T-helper 1 cell treated with Interleukin-12 subunit alpha and Interleukin-12 subunit beta and Interleukin-4 antibody, amounts not matched to agents 30 μg/mL and 1 μg/mL, for 36 hours (primary cell): ENCODE data around the gene MAS1L.

Experiments
- H3K27ac Mint-ChIP-seq: one replicate; pipeline ENCODE4 v1.8.0; 2021; ENCODE audit warnings: mild to moderate bottlenecking, mixed read lengths
- H3K27me3 Mint-ChIP-seq: one replicate; pipeline ENCODE4 v1.8.0; 2021; ENCODE audit warnings: low read depth, mixed read lengths
- H3K36me3 Mint-ChIP-seq: one replicate; pipeline ENCODE4 v1.8.0; 2021; ENCODE audit warnings: low read depth, mixed read lengths
- H3K4me1 Mint-ChIP-seq: one replicate; pipeline ENCODE4 v1.8.0; 2021; ENCODE audit warnings: low read depth, mixed read lengths
- H3K4me3 Mint-ChIP-seq: one replicate; pipeline ENCODE4 v1.8.0; 2021; ENCODE audit warnings: mild to moderate bottlenecking, moderate library complexity, mixed read lengths
- H3K9me3 Mint-ChIP-seq: one replicate; pipeline ENCODE4 v1.8.0; 2021; ENCODE audit warnings: mixed read lengths

MAS1L gene

GRCh38 chr6:29487660-29488059 is at the start of gene MAS1L:
MAS1L (minus strand) TSS chr6:29487956; CDS start chr6:29487902, 54 bp downstream.
- H3K4me3 Mint-ChIP-seq = no peak within 1 kb of the TSS
- no peaks in the 10 kb centered on the region for H3K9me3 Mint-ChIP-seq
- H3K27ac Mint-ChIP-seq = no peak within 1 kb of the TSS
- no peaks in the 10 kb centered on the region for H3K36me3 Mint-ChIP-seq
- no peaks in the 10 kb centered on the region for H3K4me1 Mint-ChIP-seq
- H3K27me3 Mint-ChIP-seq = peaks cover 6% of the 10 kb centered on the region

- Mint-ChIP-seq H3K9me3 (no peaks in the 10 kb centered on the region), H3K27me3 (no peaks in the 10 kb centered on the region), H3K4me3 (no peak overlapping the region), H3K27ac (no peak overlapping the region), H3K36me3 (no peaks in the 10 kb centered on the region), H3K4me1 (no peaks in the 10 kb centered on the region)
Measured at GRCh38 chr6:29532320-29532951, 44.7 kb upstream of the MAS1L start.

GRCh38 chr6:29531668-29532067 is 43.9 kb upstream of the MAS1L start:
- Mint-ChIP-seq H3K36me3 (no peaks in the 10 kb centered on the region), H3K4me3 (no peak overlapping the region), H3K27me3 (no peaks in the 10 kb centered on the region), H3K9me3 (no peaks in the 10 kb centered on the region), H3K4me1 (no peaks in the 10 kb centered on the region), H3K27ac (no peak overlapping the region)

GRCh38 chr6:29530671-29531310 is 43.0 kb upstream of the MAS1L start:
- no peaks in the 10 kb centered on the region for H3K9me3 Mint-ChIP-seq
- H3K4me1 Mint-ChIP-seq = no peaks in the 10 kb centered on the region
- H3K36me3 Mint-ChIP-seq = no peaks in the 10 kb centered on the region
- no peak overlapping the region for H3K27ac Mint-ChIP-seq
- no peak overlapping the region for H3K4me3 Mint-ChIP-seq
- peaks cover 7% of the 10 kb centered on the region for H3K27me3 Mint-ChIP-seq

GRCh38 chr6:29529956-29530355 is 42.2 kb upstream of the MAS1L start:
- Mint-ChIP-seq H3K4me1 (no peaks in the 10 kb centered on the region), H3K4me3 (no peak overlapping the region), H3K27ac (no peak overlapping the region), H3K36me3 (no peaks in the 10 kb centered on the region), H3K9me3 (no peaks in the 10 kb centered on the region), H3K27me3 (peaks cover 15% of the 10 kb centered on the region)

- H3K27ac Mint-ChIP-seq = no peak overlapping the region
- no peaks in the 10 kb centered on the region for H3K4me1 Mint-ChIP-seq
- H3K4me3 Mint-ChIP-seq = no peak overlapping the region
- no peaks in the 10 kb centered on the region for H3K36me3 Mint-ChIP-seq
- no peaks in the 10 kb centered on the region for H3K9me3 Mint-ChIP-seq
- peaks cover 23% of the 10 kb centered on the region for H3K27me3 Mint-ChIP-seq
Measured at GRCh38 chr6:29528988-29529560, 41.3 kb upstream of the MAS1L start.

GRCh38 chr6:29528300-29528931 is 40.7 kb upstream of the MAS1L start:
- Mint-ChIP-seq H3K9me3 (no peaks in the 10 kb centered on the region), H3K4me3 (no peak overlapping the region), H3K27me3 (peaks cover 25% of the 10 kb centered on the region)

GRCh38 chr6:29527564-29527963 is 39.8 kb upstream of the MAS1L start:
- H3K36me3 Mint-ChIP-seq = no peaks in the 10 kb centered on the region
- H3K27me3 Mint-ChIP-seq = peaks cover 33% of the 10 kb centered on the region
- peaks cover 4% of the 10 kb centered on the region for H3K9me3 Mint-ChIP-seq
- H3K4me1 Mint-ChIP-seq = no peaks in the 10 kb centered on the region
- no peak overlapping the region for H3K4me3 Mint-ChIP-seq
- no peak overlapping the region for H3K27ac Mint-ChIP-seq

More at GRCh38 chr6:29528300-29528931, 40.7 kb upstream of the MAS1L start:
- no peak overlapping the region for H3K27ac Mint-ChIP-seq
- H3K36me3 Mint-ChIP-seq = no peaks in the 10 kb centered on the region
- no peaks in the 10 kb centered on the region for H3K4me1 Mint-ChIP-seq

GRCh38 chr6:29527126-29527525 is 39.4 kb upstream of the MAS1L start:
- Mint-ChIP-seq H3K27me3 (peaks cover 33% of the 10 kb centered on the region), H3K4me3 (no peak overlapping the region), H3K36me3 (no peaks in the 10 kb centered on the region), H3K4me1 (no peaks in the 10 kb centered on the region), H3K9me3 (peaks cover 4% of the 10 kb centered on the region), H3K27ac (no peak overlapping the region)

- no peak overlapping the region for H3K4me3 Mint-ChIP-seq
- H3K9me3 Mint-ChIP-seq = peaks cover 4% of the 10 kb centered on the region
- peaks cover 37% of the 10 kb centered on the region for H3K27me3 Mint-ChIP-seq
- no peaks in the 10 kb centered on the region for H3K36me3 Mint-ChIP-seq
- H3K27ac Mint-ChIP-seq = no peak overlapping the region
- no peaks in the 10 kb centered on the region for H3K4me1 Mint-ChIP-seq
Measured at GRCh38 chr6:29525311-29525639, 37.5 kb upstream of the MAS1L start.

GRCh38 chr6:29524444-29525310 is 36.9 kb upstream of the MAS1L start:
- no peaks in the 10 kb centered on the region for H3K36me3 Mint-ChIP-seq
- H3K4me3 Mint-ChIP-seq = no peak overlapping the region
- H3K9me3 Mint-ChIP-seq = peaks cover 4% of the 10 kb centered on the region
- H3K4me1 Mint-ChIP-seq = no peaks in the 10 kb centered on the region
- H3K27me3 Mint-ChIP-seq = peaks cover 37% of the 10 kb centered on the region
- no peak overlapping the region for H3K27ac Mint-ChIP-seq

- H3K4me3 Mint-ChIP-seq = no peak overlapping the region
- H3K27me3 Mint-ChIP-seq = peaks cover 37% of the 10 kb centered on the region
- H3K9me3 Mint-ChIP-seq = peaks cover 4% of the 10 kb centered on the region
- H3K36me3 Mint-ChIP-seq = no peaks in the 10 kb centered on the region
- no peak overlapping the region for H3K27ac Mint-ChIP-seq
- H3K4me1 Mint-ChIP-seq = no peaks in the 10 kb centered on the region
Measured at GRCh38 chr6:29524044-29524443, 36.3 kb upstream of the MAS1L start.

- H3K4me3 Mint-ChIP-seq = no peak overlapping the region
- no peaks in the 10 kb centered on the region for H3K4me1 Mint-ChIP-seq
- no peaks in the 10 kb centered on the region for H3K36me3 Mint-ChIP-seq
- H3K27ac Mint-ChIP-seq = no peak overlapping the region
- peaks cover 4% of the 10 kb centered on the region for H3K9me3 Mint-ChIP-seq
- peaks cover 37% of the 10 kb centered on the region for H3K27me3 Mint-ChIP-seq
Measured at GRCh38 chr6:29522227-29522626, 34.5 kb upstream of the MAS1L start.

GRCh38 chr6:29521006-29521680 is 33.4 kb upstream of the MAS1L start:
- Mint-ChIP-seq H3K4me3 (no peak overlapping the region), H3K4me1 (peaks cover 4% of the 10 kb centered on the region), H3K27ac (no peak overlapping the region), H3K9me3 (peaks cover 4% of the 10 kb centered on the region), H3K27me3 (peaks cover 37% of the 10 kb centered on the region), H3K36me3 (no peaks in the 10 kb centered on the region)
